Spleen (tissue), 11 donors: ENCODE data around the gene HNRNPK. TPM values are rescaled to one million over a fixed set of nuclear protein-coding genes. Genes with fewer than 3 reads are reported as not detected.

Source experiments
- DNase-seq: peaks from one replicate; pipeline ENCODE4 v3.0.0-alpha.2; 2020
- H3K27ac ChIP-seq, 8 donors: fragments of 200-600 bp; sonication (generic) in 7 of 8; 1 replicate in 4 of 8; 2 replicates in 4 of 8; pipeline versions ENCODE4 v1.5.0 to v1.8.0; 2016 to 2021; ENCODE audit warnings: inconsistent platforms in 4 of 8, mild to moderate bottlenecking in 4 of 8, moderate library complexity in 1 of 8
- H3K27me3 ChIP-seq, 7 donors: fragments of 200-600 bp; sonication (generic) in 6 of 7; replicated peaks in 1 of 7; 1 replicate in 4 of 7; 2 replicates in 3 of 7; pipeline versions ENCODE4 v1.5.0 to v1.8.0; 2016 to 2021; ENCODE audit warnings: inconsistent platforms in 3 of 7, mild to moderate bottlenecking in 1 of 7
- H3K36me3 ChIP-seq, 6 donors: fragments of 200-600 bp; sonication (generic) in 5 of 6; 1 replicate in 4 of 6; 2 replicates in 2 of 6; pipeline versions ENCODE4 v1.5.0 to v1.8.0; 2016 to 2021; ENCODE audit warnings: inconsistent platforms in 2 of 6
- H3K4me1 ChIP-seq, 6 donors: fragments of 200-600 bp; sonication (generic) in 5 of 6; 1 replicate in 3 of 6; 2 replicates in 3 of 6; pipeline versions ENCODE4 v1.5.0 to v1.8.0; 2016 to 2021; ENCODE audit warnings: inconsistent platforms in 3 of 6
- H3K4me3 ChIP-seq, 8 donors: fragments of 200-600 bp; sonication (generic) in 7 of 8; 1 replicate in 4 of 8; 2 replicates in 4 of 8; pipeline versions ENCODE4 v1.5.0 to v1.8.0; 2016 to 2021; ENCODE audit warnings: inconsistent platforms in 4 of 8, mild to moderate bottlenecking in 4 of 8, moderate library complexity in 2 of 8
- H3K9me3 ChIP-seq, 8 donors: fragments of 200-600 bp; sonication (generic) in 7 of 8; 1 replicate in 4 of 8; 2 replicates in 4 of 8; pipeline versions ENCODE4 v1.5.0 to v1.8.0; 2016 to 2021; ENCODE audit warnings: inconsistent platforms in 4 of 8
- CTCF ChIP-seq, 11 experiments: fragments of 200-600 bp in 7 of 11; fragments of 450-650 bp in 4 of 11; sonication (generic) in 4 of 11; IDR thresholded peaks in 8 of 11; conservative IDR thresholded peaks in 3 of 11; 1 replicate in 7 of 11; 2 replicates in 4 of 11; pipeline versions ENCODE4 v1.4.0 to v1.8.0; 2016 to 2021; ENCODE audit warnings: antibody characterized with exemption in 11 of 11, inconsistent platforms in 4 of 11, mild to moderate bottlenecking in 1 of 11
- POLR2A ChIP-seq, 3 donors: fragments of 450-650 bp; IDR thresholded peaks; one replicate each; pipeline ENCODE4 v1.5.1; 2017; ENCODE audit warnings: antibody characterized with exemption in 3 of 3, mild to moderate bottlenecking in 1 of 3
- POLR2AphosphoS5 ChIP-seq, 3 donors: sonication (generic); formaldehyde crosslinking; IDR thresholded peaks; one replicate each; pipeline ENCODE4 v1.5.1; 2017; ENCODE audit warnings: antibody characterized with exemption in 3 of 3
- WGBS, 5 donors: extraction: QIAGEN DNeasy Blood & Tissue Kit in 3 of 5; methylation state at CpG; one replicate each; pipeline versions ENCODE4 v1.1.5 to v1.1.7; 2013 to 2018; 5-methylcytosine and 5-hydroxymethylcytosine counted together
- intact Hi-C: fragments of 100-400 bp; cut with DNase I; formaldehyde crosslinking; loops from one replicate; pipeline ENCODE4 v1.15.0; 2023; ENCODE audit warnings: low total_unique reads
- polyA plus RNA-seq, 3 donors: library from polyadenylated mRNA; stranded (reverse); fragments of 200-250 nt; gene quantifications; one replicate each; pipeline ENCODE4 v1.2.1, GENCODE V29; 2013
- total RNA-seq, 7 donors: library from RNA; depleted of rRNA in 3 of 7; stranded (reverse); fragments of >200 nt in 3 of 7; fragmentation: NEBNext Ultra II Directional in 4 of 7; extraction: Animal tissue kit (Norgen Biotek cat#: 25700) in 4 of 7; gene quantifications; one replicate each; pipeline versions ENCODE4 v1.1.0 to v1.2.1, GENCODE V29; 2016 to 2021
- donor health status: healthy with polysubstance abuse.
- donor health status: DM: no; HTN: no; CAD: no; lungs with moderate emphysema.
- donor health status: DM: no; HTN: no; CAD: no.
- donor health status: Bipolar disorder and iron deficiency.
- donor health status: healthy.
- donor health status: DM: no; HTN: no; CAD: no.
- donor health status: DM: yes; HTN: yes; CAD: no.

Gene HNRNPK
- total and polyA plus RNA-seq, 10 donors: 245 to 543 (median 473) TPM

DNA sequence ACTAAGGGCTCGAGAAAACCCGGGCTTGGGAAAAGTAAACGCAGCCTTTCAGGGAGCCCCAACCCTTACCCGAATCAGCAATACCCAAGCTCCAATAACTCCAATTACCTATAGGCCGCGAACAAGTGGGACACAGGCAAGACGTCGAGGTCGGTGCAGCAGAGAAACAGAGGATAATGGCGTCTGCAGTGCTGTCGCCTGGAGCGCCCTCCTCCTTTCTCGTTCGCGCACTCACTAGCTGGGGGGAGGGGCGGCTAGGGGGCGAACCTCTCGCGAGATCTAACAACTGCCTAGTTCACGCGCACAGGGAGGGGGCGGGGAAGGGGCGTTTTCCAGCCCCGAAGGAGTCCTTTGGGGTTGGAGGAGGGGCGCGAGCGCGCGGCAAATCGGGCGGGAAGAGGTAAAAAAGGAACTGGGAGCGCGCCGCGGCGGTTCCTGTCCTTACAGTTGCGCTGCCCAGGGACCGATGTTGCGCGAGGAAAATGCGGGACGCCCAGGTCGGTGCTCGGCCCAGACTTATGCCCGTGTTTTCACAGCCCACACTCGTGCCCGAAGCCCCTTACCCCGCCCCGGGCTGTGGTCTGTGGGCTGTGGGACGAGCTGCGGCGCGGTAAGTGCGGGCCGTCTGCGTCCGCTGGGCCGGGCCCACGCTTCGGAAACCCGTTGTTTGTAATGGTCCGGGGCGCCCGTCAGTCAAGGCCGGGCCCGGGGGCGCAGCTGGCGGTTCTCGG, 545 bp upstream of the HNRNPK start, which contains the start of gene RMI1:
Gene RMI1, plus strand, starts transcription at position 411 of the 731 bp plus-strand sequence. CDS start 20,182 bp downstream, outside the sequence.
- 0 to 1% (median 0%) methylated on average over 38 to 69 of the region's 69 CpGs for WGBS, 5 donors
- Histone ChIP-seq H3K9me3 (no peaks in the 10 kb centered on the region), H3K36me3 (peaks cover 0 to 26% (median 18%) of the 10 kb centered on the region in 6 donors), H3K4me3 (peak within 1 kb of the TSS; percentile 75 to 97 (median 91)), H3K27ac (peak within 1 kb of the TSS; percentile 97 to 100 (median 99)), H3K27me3 (no peaks in the 10 kb centered on the region), H3K4me1 (peaks cover 24 to 77% (median 50%) of the 10 kb centered on the region in 6 donors)
- TF ChIP-seq POLR2AphosphoS5 (IDR thresholded peaks at IDR 0.05) (peak; percentile 95 to 99 (median 99)), CTCF (IDR thresholded peaks at IDR 0.05 in 8 of 11, conservative IDR thresholded peaks at IDR 0.05 in 3 of 11) (peak in 8 of 11 experiments; percentile 2 to 51 (median 16)), POLR2A (IDR thresholded peaks at IDR 0.05) (peak; percentile 84 to 94 (median 92))
- intact Hi-C loops: loop anchor here (10.0 kb wide), 1 partner anchor 174 kb away; no protein-coding TSS in a partner anchor
- DNase-seq: peak; percentile 99

DNA sequence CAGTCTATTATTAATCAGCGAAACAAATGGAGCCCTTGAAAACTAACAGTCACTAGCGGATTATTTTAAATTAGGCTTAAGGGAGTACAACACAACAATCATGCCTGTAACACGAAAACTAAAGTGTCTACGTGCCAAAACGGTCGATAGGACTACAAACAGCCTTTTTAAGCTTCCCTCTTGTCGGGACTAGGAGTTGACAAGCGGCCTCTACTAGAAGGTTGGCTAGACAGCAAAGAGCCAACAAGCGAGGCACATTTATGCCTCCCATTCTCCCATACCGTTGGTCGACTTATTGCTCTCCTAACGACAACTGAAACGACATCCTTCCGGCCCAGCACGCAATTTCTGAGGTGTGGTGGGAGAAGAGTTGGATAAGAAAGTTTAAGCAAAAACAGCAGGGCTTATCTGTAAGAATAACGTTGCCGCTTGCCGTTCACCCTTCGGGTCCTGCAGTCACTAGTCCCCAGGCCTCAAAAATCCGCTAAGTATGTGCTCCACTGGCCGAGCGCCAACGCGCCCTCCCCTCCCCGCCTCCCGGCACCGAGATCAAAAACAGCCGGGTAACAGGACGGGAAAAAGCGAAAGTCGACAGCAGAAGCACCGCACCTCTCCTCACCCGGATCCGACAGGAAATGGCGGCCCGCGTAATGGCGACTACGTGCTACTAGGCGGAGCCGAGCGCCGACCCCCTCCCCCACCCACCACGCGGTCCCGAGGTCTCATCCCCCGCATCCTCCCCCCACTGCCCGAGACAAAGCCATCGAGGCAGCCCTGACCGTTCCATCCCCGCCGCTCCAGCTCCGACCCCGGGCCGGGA, 813 bp downstream of the HNRNPK start:
- DNase-seq: peak; percentile 98
- peaks cover 0 to 40% (median 31%) of the 10 kb centered on the region in 6 donors for H3K36me3 ChIP-seq
- no peaks in the 10 kb centered on the region for H3K27me3 ChIP-seq
- H3K4me1 ChIP-seq: peaks cover 30 to 79% (median 62%) of the 10 kb centered on the region in 6 donors
- H3K4me3 ChIP-seq: peak overlapping the region; percentile 75 to 97 (median 91)
- H3K27ac ChIP-seq: peak overlapping the region; percentile 97 to 100 (median 99)
- TF ChIP-seq POLR2AphosphoS5 (IDR thresholded peaks at IDR 0.05): peak in 2 of 3 donors; percentile 72 to 73
- TF ChIP-seq POLR2A (IDR thresholded peaks at IDR 0.05): no peak
- WGBS, 5 donors: 0 to 1% (median 0%) methylated on average over 27 to 55 of the region's 55 CpGs
- no peaks in the 10 kb centered on the region for H3K9me3 ChIP-seq
- intact Hi-C loops: no loop called here

- H3K9me3 ChIP-seq: no peaks in the 10 kb centered on the region
- TF ChIP-seq CTCF (IDR thresholded peaks at IDR 0.05 in 8 of 11, conservative IDR thresholded peaks at IDR 0.05 in 3 of 11): no peak
- TF ChIP-seq POLR2A (IDR thresholded peaks at IDR 0.05): no peak
- TF ChIP-seq POLR2AphosphoS5 (IDR thresholded peaks at IDR 0.05): no peak
- H3K27me3 ChIP-seq: no peaks in the 10 kb centered on the region
- peak overlapping the region in 5 of 8 donors; percentile 75 to 93 (median 91) for H3K4me3 ChIP-seq
- DNase-seq: no peak
- peaks cover 27 to 80% (median 69%) of the 10 kb centered on the region in 6 donors for H3K4me1 ChIP-seq
- whole genome bisulfite sequencing, 5 donors: 59 to 82% (median 61%) methylated on average over 1 of the region's 1 CpG
- peaks cover 4 to 60% (median 51%) of the 10 kb centered on the region in 6 donors for H3K36me3 ChIP-seq
- intact Hi-C loops: no loop called here
- H3K27ac ChIP-seq: peak overlapping the region in 3 of 8 donors; percentile 0 to 100 (median 99)
Observed at GRCh38 chr9:83977196-83977595, 2.8 kb downstream of the HNRNPK start.

GRCh38 chr9:83976372-83976771, 3.6 kb downstream of the HNRNPK start:
- TF ChIP-seq POLR2A (IDR thresholded peaks at IDR 0.05) (no peak), POLR2AphosphoS5 (IDR thresholded peaks at IDR 0.05) (no peak), CTCF (IDR thresholded peaks at IDR 0.05 in 8 of 11, conservative IDR thresholded peaks at IDR 0.05 in 3 of 11) (no peak)
- H3K4me1 ChIP-seq: peaks cover 27 to 80% (median 63%) of the 10 kb centered on the region in 6 donors
- no peak overlapping the region for H3K27ac ChIP-seq
- 45 to 60% (median 54%) methylated on average over 2 of the region's 2 CpGs for WGBS, 5 donors
- H3K27me3 ChIP-seq: no peaks in the 10 kb centered on the region
- no peak for DNase-seq
- no peaks in the 10 kb centered on the region for H3K9me3 ChIP-seq
- intact Hi-C loops: no loop called here
- H3K36me3 ChIP-seq: peaks cover 11 to 68% (median 59%) of the 10 kb centered on the region in 6 donors
- peak overlapping the region in 2 of 8 donors; percentile 91 to 93 for H3K4me3 ChIP-seq
